ENCODE data around the gene HCRTR1. TPM values are rescaled to one million over a fixed set of nuclear protein-coding genes. Genes with fewer than 3 reads are reported as not detected.

HCRTR1 gene
- total and polyA plus RNA-seq, 2 donors (not counting 1 experiment from before 2014, with no cell fraction given) = 0.22 TPM; not detected in 1

DNA sequence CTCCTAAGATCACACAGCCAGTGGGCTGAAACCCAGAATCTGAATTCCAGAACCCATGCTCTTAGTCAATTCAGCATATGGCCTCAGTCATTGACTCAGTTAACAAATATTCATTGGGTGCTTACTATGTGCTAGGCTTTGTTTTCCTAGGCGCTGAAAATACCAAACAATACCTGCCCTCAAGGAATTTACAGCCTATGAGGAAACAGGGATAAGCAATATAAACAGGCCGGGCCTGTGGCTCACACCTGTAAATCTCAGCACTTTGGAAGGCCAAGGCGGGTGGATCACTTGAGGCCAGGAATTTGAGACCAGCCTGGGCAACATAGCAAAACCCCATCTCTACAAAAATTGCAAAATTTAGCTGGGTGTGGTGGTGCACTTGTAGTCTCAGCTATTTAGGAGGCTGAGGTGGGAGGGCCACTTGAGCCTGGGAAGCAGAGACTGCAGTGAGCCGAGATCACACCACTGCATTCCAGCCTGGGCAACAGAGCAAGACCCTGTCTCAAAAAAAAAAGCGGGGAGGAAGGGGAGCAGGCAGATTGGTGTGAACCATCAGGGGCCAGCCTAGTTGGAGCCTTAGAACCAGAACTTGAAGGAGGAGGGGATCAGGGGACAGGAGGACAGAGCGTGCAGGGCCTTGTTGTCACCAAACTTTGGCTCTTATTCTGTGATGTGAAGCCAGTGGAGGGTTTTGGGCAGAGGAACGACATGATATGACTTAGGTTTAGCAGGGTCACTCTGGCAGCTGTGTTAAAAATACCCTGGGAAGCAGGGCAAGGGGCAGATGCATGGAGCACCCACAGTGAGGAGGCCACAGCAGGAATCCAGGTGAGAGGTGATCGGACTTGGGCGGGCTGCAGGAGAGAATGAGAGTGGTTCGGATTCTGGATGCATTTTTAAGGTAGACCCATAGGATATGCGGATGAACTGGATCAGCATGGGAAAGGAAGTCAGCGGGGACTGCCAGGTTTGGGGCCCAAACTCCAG lies 35.4 kb upstream of the HCRTR1 start:
- Histone ChIP-seq H3K27ac (ENCODE audit: low read length in 2 of 2) (no peak overlapping the region), H3K9ac (ENCODE audit: low read length) (no peak overlapping the region), H3K79me2 (ENCODE audit: control insufficient read depth, insufficient read depth, low read length) (no peaks in the 10 kb centered on the region), H3K4me1 (ENCODE audit: control insufficient read depth in 2 of 2, insufficient read depth in 2 of 2, low read length in 2 of 2) (no peaks in the 10 kb centered on the region), H2AFZ (ENCODE audit: insufficient read depth, low read depth, low read length, poor library complexity, severe bottlenecking) (no peak overlapping the region), H3K36me3 (replicated peaks in 1 of 2; ENCODE audit: control extremely low read depth in 1 of 2, control insufficient read depth in 1 of 2, extremely low read depth in 1 of 2, insufficient read depth in 2 of 2, low read length in 1 of 2) (no peaks in the 10 kb centered on the region), H4K20me1 (ENCODE audit: control insufficient read depth, insufficient read depth, low read length, poor library complexity, severe bottlenecking) (no peaks in the 10 kb centered on the region), H3K27me3 (replicated peaks in 1 of 4; ENCODE audit: control extremely low read depth in 1 of 4, control insufficient read depth in 3 of 4, insufficient read depth in 4 of 4, low read length in 3 of 4) (peaks cover 0 to 6% (median 1%) of the 10 kb centered on the region in 4 experiments), H3K9me3 (ENCODE audit: control extremely low read depth in 1 of 3, control insufficient read depth in 2 of 3, insufficient read depth in 1 of 3, low read length in 2 of 3) (no peaks in the 10 kb centered on the region), H3K4me3 (ENCODE audit: control extremely low read depth in 1 of 5, extremely low read depth in 1 of 5, insufficient read depth in 1 of 5, low read depth in 2 of 5, low read length in 4 of 5) (no peak overlapping the region), H3K4me2 (replicated peaks; ENCODE audit: low read depth, low read length, poor library complexity, severe bottlenecking) (no peak overlapping the region)
- WGBS (ENCODE audit: insufficient coverage) = 89% methylated on average over 11 of the region's 12 CpGs
- Mint-ChIP-seq H3K4me1 (peaks cover 2% of the 10 kb centered on the region), H3K27ac (no peak overlapping the region), H3K4me3 (no peak overlapping the region), H3K9me3 (ENCODE audit: insufficient read depth) (no peaks in the 10 kb centered on the region), H3K27me3 (peaks cover 8% of the 10 kb centered on the region)
- intact Hi-C loops (cut with micrococcal nuclease) = no loop called here
- ATAC-seq (ENCODE audit: low read depth) (no peak), DNase-seq (no peak)
- ChIA-PET CTCF (no interaction called here), POLR2A (interaction anchor here (0.6 kb wide), 1 partner anchor 24 kb away, joined by 3 read pairs; no protein-coding TSS in a partner anchor)
- TF ChIP-seq CTCF (IDR thresholded peaks at IDR 0.05) (no peak), EZH2 (IDR thresholded peaks at IDR 0.05; ENCODE audit: borderline replicate concordance, insufficient read depth, low read depth, low read length, poor library complexity, severe bottlenecking) (no peak)

Measured in B cell (primary cell).